Fibroblast of skin of scalp (primary cell): ENCODE results near the gene PDE4D.
A peak's percentile ranks its signal among the peaks of the same experiment; 100 is the strongest.
"Not testable (repeated sequence)": the region's sequence is repeated elsewhere in the genome, so short reads cannot be mapped to it uniquely, and the experiment has no call there.

Experiments
- DNase-seq: peaks from one replicate; pipeline ENCODE4 v3.0.0-alpha.2; 2013

PDE4D gene

DNA sequence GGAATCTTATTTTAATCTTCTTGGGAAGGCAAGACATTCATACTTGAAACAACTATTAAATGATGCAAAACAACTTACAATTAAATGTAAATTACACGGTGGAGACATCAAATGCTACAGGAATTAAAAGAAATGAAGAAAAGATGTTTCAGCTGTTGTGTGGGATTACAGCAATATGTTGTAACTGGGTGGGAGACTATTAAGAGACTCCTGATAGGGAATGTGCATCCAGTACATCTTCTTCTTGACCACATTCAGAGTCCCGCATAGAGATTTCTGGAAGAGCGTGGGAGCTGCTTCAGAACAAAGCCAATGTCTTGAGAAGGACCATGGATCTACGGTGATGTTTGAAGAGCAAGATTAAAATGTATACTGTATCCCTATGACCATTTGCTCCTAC is 199.1 kb downstream of the PDE4D start:
- no peak for DNase-seq

DNA sequence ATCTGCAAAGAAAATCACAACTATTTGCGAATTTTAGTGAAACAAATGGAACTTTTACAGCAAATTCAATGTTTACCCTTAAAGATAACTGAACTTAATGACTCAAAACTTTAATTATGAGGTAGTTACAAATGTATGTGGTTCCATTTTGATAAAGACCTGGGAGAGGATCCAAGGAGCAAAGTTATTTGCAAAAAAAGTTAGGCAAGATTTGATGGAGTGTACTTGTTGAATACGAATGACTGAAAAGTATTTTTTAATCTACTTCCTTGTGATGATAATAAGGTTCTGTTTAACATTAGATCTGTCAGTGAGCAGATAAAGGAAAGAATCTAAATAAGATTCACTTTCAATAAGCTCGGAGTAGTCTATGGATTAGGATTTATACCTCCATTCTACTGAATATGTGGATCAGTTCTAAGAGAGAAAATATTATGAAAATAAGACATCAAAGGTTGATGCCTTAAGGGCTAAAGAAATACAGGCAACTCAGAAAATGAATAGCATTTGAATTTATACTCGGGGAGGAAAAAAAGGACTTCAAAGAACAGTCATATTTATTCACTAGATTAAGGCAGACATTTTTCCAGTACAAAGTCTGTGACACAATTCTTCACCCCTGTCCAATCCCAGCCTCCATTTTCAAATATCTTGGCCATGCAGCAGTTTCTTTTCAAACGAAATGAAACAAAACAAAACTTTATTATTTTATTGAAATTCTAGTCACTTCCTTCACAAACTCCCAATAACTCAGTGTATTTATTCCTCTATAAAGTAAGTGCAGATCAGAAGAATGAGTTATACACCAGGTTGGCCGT is 199.8 kb downstream of the PDE4D start:
- no peak for DNase-seq

DNA sequence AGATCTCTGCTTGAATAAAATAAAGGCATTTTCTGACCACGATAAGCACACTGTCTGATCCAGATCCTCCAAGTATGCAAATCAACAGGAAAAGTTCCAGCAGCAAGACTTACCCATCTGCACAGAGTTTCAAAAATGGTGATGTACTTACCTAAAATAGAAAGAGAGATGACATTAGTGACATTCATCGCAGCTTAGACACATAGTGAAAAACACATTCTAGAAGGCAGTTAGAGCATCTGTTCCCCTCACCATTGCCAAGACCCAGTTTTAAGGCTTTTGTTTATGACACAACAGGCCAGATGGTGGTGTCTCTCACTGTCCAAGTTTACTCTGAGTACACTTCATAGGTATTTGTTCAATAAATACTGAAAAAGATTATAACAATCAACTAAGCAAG is 207.7 kb downstream of the PDE4D start:
- no peak for DNase-seq

DNA sequence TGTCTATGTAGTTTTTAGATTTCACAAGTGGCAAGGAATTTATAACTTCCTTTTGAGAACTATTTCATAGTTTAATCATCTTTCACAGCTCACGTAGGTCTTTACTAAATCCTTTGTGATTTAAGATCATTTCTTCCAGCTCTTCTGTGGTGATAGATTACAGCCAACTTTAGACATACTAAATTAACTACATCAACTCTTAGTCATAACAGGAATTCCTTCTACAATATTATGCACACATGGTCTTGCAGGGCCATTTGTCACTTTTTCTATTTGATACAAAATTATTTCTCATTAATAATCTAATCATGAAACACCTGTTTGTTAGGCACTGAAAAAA is 208.4 kb downstream of the PDE4D start:
- DNase-seq, result no peak

DNA sequence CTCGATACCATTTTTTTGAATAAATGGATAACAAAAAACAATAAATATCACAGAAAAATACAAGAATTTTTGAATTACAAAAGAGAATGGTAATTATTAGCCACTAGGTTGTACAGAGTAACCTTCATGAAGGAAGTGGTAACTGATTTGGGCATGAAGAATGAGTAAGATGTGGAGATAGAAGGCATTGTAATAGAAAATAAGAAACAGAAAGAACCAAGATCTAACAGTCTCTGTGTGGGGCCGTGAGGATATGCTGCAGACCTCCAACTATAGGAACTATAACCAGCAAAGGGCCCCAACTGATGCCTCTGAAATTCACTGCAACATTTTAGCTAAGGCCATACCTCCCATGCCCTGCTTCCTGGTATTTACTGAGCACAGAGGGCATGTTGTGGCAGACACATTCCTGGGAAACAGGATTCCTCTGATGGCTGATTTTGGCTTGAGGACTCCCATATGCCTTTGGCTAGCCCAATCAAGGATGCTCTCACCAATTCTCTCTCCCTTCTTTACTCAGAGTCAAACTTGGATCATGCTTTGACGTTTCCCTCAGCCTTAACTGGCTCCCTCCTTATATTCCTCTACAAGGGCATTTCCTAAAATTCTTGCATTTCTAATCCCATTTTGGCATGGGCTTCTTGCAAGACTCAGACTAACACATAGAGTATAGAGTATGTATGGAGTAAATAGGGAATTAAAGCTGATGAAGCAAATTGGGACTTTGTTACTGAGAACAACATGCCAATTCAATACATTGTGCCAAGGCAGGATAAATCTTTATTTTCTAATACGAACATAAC is 208.9 kb downstream of the PDE4D start:
- no peak for DNase-seq

DNA sequence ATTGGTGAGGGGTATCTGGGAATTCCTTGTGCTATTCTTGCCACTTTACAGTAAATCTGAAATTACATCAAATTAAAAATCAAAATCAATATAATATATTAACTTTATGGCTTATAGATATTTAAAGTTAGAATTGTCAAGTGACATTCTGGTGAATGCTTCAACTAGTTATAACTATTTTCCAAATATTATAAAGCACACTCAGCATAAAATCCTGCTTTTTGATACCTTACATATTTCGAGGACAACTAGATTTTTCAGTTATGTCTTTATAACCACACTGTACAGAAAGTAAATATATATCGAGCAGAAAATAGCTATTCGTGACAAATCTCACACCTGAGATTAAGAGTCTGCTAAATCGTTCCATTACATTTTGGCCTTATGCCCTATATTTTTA is 210.2 kb downstream of the PDE4D start:
- no peak for DNase-seq

DNA sequence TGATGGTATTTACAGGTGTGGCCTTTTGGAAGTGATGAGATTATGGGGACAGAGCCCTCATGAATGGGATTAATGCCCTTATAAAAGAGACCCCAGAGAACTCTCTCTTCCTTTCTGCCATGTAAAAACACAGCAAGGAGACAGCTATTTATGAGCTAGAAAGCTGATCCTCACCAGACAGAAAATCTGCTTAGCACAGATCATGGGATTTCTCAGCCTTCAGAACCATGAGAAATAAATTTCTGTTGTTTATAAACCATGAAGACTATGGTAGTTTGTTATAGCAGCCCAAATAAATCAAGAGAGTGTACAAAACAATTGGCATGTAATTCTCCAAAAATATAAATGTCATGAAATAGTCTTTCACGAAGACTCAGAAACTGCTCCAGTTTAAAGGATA is 211.0 kb downstream of the PDE4D start:
- DNase-seq, result no peak

DNA sequence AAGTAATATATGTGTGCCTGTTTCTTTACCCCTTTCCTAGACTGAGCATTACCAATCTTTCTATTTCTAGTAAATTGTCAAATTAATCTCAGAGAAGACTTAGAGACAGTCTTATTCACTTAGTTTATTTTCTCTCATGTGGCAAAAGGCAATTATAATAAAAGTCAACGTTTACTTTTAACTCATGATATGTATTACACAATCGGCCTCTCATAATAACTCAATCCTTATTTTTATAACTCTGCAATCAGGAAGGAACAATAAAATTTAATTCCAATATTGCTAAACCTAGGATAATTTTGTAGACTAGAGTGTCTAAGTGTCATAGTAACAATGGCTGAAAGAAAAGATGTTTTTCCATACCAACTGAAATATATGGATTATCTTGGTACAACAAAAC is 214.6 kb downstream of the PDE4D start:
- DNase-seq, result no peak

DNA sequence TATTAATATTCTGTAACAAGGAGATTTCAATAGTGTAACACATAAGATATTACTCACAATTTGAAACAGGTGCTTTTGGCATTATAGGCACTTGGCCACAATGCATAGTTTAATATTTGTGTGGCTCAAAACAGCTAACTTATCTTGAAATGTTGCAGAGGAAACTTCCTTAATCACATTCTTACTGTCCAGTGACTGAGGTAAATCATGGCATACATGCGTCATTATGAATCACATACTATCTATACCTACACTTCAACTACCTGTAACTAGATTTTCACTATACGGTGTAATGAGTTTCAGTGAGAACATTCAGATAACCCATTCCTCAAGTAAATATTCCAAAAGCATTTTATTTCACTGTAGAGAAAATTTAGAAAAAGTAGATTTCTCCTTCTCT is 218.8 kb downstream of the PDE4D start:
- DNase-seq, result no peak

DNA sequence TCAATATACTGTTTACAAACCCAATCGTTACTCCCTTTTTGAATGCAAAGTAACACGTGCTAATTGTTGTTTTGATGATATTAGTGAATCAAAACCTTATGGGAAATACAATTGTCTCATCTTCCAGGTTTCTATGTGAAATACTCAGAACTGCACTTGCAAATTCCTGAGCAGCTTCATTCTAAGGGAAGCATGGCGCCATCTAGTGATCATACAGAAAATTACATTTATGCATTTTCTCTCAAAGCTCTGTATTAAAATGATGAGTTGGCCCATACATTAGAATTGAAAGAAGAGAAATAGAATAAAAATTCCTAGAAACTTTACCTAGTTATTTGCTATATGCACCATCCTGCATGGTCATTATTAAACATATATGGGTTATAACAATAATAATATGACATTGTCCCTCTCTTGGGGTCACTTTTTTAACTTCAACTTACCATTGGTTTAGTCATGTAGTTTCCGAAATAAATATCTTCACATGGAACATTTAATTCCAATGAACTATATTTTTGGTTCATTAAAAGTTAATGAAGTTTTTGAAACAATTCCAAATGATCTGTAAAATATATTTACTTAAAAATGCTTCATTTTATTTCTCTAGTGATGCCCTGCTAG is 220.0 kb downstream of the PDE4D start:
- peak; percentile 62 for DNase-seq

DNA sequence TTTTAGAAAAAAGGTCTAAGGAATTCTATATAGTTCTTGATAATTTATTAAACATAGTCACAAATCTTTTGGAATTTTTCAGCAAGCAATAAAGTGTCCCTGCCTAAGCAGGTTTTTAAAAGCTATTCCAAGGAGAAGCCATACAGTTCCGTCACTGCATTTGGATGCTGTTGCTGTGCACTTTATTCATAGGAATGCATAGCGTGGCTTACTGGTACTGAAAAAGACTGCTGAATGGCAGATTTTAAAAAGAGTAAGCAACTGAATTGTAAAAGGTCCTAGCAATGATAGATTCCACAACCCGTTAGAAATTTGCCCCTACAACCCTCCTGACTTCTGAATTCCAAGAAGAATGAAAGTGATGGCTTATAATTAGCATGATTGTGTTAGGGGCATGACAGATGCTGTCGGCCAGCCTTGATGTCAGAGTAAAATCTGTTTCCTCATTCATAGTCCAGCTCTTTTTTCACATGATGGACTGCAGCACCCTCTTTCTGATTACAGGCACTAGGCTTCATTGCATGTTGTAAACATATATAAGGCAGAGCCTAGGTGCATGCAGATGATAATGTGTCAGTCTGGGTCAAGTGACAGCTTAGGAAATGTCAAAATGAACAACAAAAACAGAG is 227.0 kb downstream of the PDE4D start:
- DNase-seq, result no peak

DNA sequence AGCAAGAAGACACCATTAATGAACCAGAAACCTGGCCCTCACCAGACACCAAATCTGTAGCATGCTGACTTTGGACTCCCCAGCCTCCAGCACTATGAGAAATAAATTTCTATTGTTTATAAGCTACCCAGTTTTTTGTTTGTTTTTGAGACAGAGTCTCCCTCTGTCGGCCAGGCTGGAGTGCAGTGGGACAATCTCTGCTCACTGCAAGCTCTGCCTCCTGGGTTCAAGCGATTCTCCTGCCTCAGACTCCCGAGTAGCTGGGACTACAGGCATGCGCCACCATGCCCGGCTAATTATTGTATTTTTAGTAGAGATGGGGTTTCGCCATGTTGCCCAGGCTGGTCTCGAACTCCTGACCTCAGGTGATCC is 227.7 kb downstream of the PDE4D start:
- not testable (repeated sequence) for DNase-seq

DNA sequence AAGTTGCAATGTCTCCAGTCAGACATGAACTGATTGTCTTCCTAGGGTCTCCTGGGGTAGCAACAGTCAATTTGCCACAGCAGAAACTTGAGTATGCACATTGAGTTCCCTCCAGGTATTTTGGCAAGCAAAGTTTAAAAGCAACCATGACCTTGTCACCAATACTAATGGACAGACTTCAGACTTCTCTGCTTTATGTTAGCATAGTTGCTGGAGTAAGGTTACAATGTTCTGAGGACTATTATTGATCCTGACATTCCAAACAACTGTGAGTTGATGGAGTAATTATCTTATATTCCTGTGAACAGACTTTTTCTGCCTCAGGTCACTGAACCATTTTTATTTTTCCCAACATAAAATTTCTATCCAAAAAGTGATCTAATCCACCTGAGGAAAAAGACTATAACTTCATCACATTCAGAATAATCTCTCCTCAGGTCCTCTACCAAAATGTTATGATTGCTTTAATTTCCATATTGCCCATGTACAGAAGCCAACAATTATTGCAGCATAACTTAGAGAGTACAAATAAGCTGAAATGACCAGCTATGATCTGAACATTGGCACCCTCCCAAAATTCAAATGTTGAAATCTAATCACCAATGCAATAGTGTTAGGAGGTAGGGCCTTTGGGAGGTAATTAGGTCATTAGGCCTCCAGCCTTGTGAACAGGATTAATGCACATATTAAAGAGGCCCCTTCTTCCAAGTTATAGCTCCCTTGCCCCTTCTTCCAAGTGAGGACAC is 228.3 kb downstream of the PDE4D start:
- no peak for DNase-seq

DNA sequence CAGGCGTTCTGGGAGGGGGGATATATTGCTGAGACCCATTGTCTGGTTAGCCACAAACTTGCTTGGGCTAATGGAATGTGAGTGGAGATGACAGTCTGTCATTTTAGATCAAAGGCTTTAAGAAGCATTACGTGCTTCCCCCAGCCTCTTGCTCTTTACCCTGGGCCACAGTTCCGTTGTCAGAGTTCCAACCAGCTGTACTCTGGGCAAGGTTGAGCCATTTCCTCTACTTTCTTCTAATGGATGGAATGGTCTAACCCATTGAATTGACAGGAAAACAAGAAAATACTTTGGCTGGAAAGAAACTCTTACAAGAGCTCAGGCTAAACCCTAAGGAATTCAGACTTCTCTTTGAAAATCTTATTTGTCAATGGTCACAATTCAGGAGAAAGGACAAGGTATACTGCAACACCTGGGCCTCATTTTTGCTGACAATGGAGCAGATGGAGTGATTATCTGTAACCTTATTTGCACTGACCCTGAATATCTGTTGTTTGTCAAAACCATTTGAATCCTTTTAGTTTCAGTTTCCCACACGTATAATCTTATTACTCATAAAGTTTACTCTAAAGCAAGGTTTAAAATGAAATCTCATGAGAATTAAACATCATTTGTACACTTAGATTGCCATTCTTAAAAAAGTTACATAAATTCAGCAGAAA is 231.4 kb downstream of the PDE4D start:
- peak; percentile 27 for DNase-seq

DNA sequence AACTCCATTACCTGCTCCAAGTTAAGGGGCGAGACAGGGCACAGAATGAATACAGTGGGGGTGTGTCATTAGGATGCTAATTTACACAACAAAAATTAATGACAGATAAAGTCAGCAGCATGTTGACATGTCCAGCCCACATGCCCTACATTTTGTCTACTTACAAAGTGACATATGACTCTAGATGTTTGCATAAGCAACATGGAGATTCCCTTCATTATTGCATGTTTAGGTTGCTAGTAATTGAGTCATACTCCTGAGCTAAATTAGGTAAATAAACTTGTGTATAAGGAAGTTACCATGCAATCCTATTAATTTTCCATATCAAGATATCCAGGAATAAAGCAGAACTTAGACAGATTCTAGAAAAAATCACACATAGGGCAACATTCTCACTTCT is 232.2 kb downstream of the PDE4D start:
- no peak for DNase-seq

DNA sequence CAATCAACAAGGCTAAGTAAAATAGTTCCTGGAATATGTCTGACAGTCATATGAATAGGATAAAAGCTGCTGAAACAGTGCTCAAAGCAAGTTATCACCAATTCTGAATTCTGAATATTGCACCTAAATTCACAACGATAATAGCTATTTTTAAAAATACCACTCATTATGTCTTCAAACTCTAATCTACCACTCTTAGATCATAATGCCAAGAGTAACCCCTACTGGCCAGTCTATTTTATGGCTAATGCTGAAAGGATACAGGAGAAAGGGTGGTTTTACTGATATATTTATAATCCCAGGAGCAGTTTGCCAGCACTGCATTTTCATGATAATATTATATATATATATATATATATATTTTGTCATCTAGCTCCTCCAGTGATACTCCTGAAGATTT is 232.8 kb downstream of the PDE4D start:
- DNase-seq, result peak; percentile 43

DNA sequence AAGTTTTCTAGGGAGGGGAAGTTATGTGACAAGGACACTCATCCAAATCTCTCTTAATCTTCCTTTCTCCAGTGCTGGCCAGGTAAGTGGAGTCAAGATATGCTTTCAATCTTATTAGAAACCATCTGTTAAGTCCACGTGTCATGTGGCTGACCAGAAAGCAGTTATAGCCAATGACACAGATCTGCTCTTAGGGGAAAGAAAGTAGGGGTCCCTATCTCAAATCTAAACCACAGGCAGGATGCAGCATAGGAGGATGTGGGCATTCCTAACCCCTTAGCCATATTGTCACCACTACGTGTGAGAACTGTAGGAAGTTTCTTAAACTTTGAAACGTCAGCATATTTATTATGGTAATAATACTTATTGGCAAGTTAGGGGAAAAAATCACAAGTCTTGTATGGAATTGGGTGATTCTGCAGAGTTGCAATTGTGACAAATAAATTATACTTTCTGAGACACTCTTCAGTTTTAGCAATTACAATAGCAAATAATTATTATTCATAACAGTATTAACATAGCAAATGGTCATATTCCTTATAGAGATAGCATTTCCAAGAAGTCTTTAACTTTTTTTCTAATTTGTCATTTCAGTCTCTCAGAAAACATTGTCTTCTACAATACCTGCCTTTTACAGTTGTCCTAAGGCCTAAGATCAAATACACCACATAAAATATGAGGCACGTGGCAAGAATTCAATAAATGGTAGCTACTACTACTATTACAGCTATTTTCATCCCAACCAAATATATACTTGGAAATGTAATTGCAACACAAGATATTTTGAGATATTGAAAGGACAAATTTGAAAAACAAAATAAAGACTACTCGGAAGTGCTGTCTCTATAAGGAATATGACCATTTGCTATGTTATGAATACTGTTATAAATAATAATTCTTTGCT is 236.9 kb downstream of the PDE4D start:
- DNase-seq, result no peak

DNA sequence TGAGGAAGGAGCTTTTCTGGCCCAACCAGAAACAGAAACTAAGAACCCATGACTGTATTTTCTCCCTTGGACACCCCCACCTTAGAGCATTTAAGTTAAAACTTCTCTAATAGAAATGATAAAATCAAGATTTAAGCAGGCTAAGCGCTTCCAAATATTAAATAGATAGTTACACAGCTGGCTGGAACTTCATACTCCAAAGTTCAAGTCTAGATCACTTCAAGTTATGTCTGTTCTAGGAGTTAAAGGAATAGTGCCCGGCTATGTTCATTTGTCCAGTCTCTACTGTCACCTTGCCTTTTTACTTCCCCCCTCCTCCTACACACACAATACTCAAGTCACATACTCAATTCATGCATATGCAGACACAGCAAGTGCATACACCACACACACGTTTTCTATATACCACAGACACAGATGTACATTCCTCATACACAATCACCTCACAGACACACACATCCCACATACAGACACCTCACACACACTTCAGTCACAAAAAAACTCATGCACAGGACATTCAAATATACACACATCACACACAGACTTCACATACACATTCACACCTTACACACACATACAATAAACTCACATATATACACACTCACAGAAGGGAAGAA is 237.7 kb downstream of the PDE4D start:
- DNase-seq, result no peak

DNA sequence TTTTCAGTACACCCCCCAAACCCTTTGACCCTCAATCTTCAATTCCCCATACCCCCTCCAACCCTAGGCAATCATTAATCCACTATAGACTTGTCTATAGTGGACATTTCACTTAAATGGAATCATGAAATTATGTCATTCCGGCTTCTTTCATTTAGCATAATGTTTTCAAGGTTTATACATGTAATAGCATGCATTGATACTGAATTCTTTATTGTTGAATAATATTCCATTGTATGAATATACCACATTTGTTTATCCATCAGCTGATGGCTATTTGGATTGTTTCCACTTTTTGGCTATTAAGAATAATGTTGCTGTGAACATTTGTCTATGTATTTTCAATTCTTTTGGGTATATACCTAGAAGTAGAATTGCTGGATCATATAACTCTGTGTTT is 238.8 kb downstream of the PDE4D start:
- DNase-seq, result no peak

DNA sequence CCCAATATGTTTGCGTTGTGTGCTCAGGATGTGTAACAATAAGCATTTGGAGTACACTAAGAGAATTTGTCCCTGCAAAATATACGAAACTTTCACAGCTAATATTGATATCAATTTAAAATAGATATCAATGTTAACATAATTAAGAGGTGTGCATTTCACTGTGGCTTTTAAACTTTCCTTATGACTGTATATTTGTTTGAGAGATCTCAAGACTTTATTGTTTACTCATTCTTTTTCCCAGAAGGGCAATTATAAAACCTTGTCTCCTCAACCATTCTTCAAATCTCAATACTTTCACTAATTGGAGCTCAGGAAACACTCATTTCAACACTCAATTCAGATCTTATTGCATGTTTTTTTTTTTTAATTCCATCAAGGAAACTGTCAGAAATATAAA is 241.1 kb downstream of the PDE4D start:
- no peak for DNase-seq
